Erythroblast (primary cell): ENCODE data around the gene PRRX2.
A peak's percentile ranks its signal among the peaks of the same experiment; 100 is the strongest.

Experiments
- DNase-seq, 2 experiments: peaks; one replicate each; lab custom pipeline; 2025; lab: John Stamatoyannopoulos, UW
- GATA1 ChIP-seq: IDR thresholded peaks from 2 replicates; pipeline ENCODE4 v1.6.1; 2011; ENCODE audit warnings: low read depth, mild to moderate bottlenecking, control low read depth, low read length, moderate library complexity
- POLR2A ChIP-seq: IDR thresholded peaks from 2 replicates; pipeline ENCODE4 v1.6.1; 2011; ENCODE audit warnings: mild to moderate bottlenecking, low read length

Gene PRRX2

DNA sequence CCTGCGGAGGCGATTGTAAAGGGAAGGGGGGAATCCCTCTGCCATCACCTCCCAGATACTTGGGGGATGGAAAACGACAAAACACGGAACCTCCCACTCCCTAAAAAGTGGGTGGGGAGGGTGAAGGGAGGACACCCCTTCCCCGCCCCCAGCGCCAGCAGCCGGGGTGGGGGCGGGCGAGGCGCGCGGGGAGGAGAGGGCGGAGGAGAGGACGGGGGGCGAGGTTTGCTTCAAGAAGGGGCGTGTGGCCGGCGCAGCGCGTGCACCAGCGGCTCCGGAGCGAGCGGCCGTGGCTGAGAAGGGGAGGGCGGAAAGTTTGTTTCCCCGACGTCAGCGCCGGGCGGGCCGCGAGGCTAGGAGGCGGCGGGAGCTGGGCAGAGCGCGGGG lies at the start of gene PRRX2:
TSS of gene PRRX2 (plus strand) at position 259 of the 387 bp plus-strand sequence. CDS start 221 bp downstream, outside the sequence.
- TF ChIP-seq GATA1 (no peak), POLR2A (no peak)
- peak; percentile 11 to 23 for DNase-seq

DNA sequence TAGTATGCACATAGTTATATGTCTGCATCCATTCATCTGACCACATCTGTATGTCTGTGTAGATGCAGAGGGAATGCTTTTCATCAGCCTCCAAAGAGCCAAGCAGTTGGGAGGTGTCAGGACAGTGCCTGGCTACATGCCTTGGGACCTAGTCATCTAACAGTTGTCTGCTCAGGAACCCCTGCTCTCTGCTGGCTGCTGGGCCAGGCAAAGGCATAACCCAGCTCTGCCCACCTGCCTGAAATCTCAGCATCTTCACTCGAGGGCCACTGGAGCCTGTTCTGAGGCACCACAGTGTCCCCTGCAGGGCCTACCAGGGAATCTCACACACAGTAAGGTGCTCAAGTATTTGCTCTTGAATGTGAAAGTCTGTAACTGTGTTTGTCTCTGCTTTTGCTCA lies 48.3 kb upstream of the PRRX2 start:
- DNase-seq: no peak
- no peak for TF ChIP-seq GATA1
- no peak for TF ChIP-seq POLR2A

- DNase-seq: peak in 1 of 2 experiments; percentile 24
- TF ChIP-seq GATA1: no peak
Measured at GRCh38 chr9:129619787-129620668, 45.4 kb upstream of the PRRX2 start.

DNA sequence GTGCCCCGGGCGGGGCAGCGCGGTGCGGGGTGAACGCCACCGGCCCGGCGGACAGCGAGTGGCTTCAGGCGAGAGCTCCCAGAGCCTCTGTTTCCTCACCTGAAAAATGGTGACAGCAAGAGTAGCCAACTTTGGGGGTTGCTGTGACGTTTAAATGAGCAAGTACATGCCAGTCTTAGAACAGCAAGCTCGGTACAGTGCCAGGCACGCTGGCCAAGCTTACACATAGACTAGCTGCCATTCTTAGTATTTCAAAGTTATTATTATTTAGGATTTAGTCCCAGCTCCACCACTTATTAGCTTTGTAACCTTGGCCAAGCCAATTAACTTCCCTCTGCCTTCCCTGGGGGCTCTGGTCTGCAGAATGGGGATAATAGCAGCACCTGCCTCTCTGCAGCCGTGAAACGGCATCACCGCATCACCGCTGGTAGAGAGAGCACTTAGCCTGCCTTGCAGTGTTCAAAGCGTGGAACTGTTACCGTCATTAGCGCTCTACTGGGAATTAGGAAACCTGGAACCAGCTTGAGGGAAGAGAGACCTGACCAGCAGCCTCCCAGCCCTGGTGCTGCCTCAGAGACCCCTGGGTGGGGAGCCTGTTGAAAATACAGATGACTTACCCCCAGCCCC lies 44.7 kb upstream of the PRRX2 start, which contains the start of gene C9orf50:
TSS of gene C9orf50 (minus strand) at position 433 of the 627 bp plus-strand sequence. CDS start 527 bp downstream, outside the sequence.
- DNase-seq: no peak
- TF ChIP-seq POLR2A: no peak

- DNase-seq: no peak
- TF ChIP-seq GATA1 (no peak), POLR2A (no peak)
Measured at GRCh38 chr9:129623331-129623730, 42.1 kb upstream of the PRRX2 start.

GRCh38 chr9:129624168-129624759 lies 41.2 kb upstream of the PRRX2 start:
- peak; percentile 56 to 74 for DNase-seq
- TF ChIP-seq POLR2A: no peak
- TF ChIP-seq GATA1: no peak

DNA sequence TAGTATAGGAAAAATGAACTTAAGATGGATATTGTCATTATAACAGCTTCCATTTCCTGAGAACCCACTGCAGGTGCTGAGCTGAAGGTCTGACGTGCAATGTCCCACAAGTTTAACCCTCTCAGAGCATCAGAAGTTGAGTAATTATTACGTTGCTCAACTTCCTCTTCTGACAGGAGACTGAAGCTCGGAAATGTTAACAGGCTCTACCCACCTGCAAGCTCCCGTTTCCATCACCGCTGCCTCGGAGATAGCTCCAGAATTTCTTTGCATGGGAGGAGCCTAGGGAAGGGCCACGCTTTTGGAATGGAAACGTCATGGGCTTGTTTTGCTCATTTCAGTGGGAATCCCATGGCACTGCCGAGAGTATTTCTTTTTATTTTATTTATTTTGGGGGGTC lies 40.5 kb upstream of the PRRX2 start:
- DNase-seq: peak in 1 of 2 experiments; percentile 26
- TF ChIP-seq POLR2A (no peak), GATA1 (no peak)

GRCh38 chr9:129626079-129626624 lies 39.3 kb upstream of the PRRX2 start, which contains the start of gene NTMT1:
Gene NTMT1 (plus strand): TSS chr9:129626163. CDS start chr9:129632704, 6,541 bp downstream.
- peak; percentile 92 to 95 for DNase-seq
- TF ChIP-seq GATA1 (no peak), POLR2A (peak; percentile 93)

GRCh38 chr9:129626625-129627284 lies 38.7 kb upstream of the PRRX2 start:
- TF ChIP-seq GATA1: no peak
- TF ChIP-seq POLR2A: no peak
- DNase-seq: peak; percentile 69 to 74

DNA sequence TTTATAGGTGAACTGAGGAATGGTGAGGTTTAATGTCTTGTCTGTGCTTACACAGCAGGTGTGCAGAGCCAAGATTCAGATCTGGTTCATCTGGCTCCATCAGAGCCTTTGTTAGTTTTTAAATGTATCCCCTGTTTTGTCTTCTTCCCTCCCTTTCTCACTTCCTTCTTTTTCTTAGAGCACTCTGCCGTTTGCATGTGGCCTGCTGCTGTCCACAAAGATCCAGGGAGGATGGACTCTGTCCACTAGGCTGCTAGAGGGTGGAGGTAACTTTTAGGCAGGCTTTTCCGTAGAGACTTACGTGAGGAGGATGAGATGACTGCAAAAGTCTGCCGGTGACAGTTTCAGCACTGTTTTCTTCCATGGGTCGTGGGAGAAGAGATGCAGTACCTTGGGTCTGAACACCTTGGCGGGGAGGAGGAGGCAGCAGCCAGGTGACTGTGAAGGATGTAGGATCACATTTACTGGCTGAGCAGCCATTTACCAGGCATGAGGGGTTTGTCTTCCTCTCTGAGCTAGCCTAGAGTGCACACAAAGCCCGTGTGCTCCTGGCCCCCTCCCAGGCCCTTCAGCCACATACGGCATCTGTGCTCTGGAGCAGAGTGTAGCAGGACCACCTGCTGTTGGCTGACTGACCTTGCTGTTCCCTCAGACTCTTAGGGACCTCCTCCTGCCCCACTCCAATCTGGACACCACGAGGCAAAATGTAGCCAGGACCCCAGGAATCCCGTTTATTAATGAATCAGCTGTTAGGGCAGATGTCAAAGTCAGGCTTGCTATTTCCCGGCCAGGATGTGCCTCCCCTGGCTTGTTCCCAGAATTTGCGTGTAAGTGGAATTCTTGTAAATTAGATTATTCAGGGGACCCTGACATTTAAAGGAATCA lies 37.6 kb upstream of the PRRX2 start:
- TF ChIP-seq GATA1: no peak
- no peak for TF ChIP-seq POLR2A

DNA sequence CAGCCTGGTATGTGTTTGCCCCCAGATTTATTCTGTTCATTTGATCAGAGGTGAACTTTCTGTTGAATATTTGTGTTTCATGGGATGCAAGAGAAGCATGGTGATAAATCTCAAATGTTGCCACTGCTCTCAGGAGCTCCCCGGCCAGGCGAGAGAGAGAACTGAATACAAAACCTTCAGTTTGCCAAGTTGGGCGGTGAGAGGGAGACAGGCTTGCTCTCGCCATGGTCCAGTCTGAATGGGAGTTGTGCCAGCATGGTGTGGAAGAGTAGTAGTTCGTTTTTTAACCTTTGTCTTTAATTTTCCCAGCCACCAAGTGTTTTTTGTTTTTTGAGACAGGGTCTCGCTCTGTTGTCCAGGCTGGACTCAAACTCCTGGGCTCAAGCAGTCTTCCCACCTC lies 36.7 kb upstream of the PRRX2 start:
- TF ChIP-seq GATA1 (no peak), POLR2A (no peak)
- DNase-seq: no peak

More for the DNA sequence above, 37.6 kb upstream of the PRRX2 start:
- DNase-seq: no peak

GRCh38 chr9:129629251-129629820 lies 36.1 kb upstream of the PRRX2 start:
- TF ChIP-seq POLR2A (no peak), GATA1 (no peak)
- DNase-seq: no peak
